ENCODE data around the gene ARHGEF12. TPM values are rescaled to one million over a fixed set of nuclear protein-coding genes. Genes with fewer than 3 reads are reported as not detected.
A peak's percentile ranks its signal among the peaks of the same experiment; 100 is the strongest.

Gene ARHGEF12
- total RNA-seq, 6 experiments from 2014 or later = 72.9 to 95.1 (median 85.0) TPM

GRCh38 chr11:120403966-120404365, 67.8 kb downstream of the ARHGEF12 start:
- Mint-ChIP-seq H3K27ac (no peak overlapping the region; the same call in 1 of the 2 replicates), H3K4me3 (peak overlapping the region; percentile 50), H3K27me3 (ENCODE audit: insufficient read depth) (no peaks in the 10 kb centered on the region), H3K4me1 (ENCODE audit: low read depth) (peaks cover 49% of the 10 kb centered on the region), H3K36me3 (ENCODE audit: low read depth) (no peaks in the 10 kb centered on the region), H3K9me3 (no peaks in the 10 kb centered on the region)
- peak; percentile 36 for DNase-seq
- TF ChIP-seq CTCF (IDR thresholded peaks at IDR 0.05) = no peak

- no peak for DNase-seq
- Mint-ChIP-seq H3K4me3 (no peak overlapping the region), H3K27ac (no peak overlapping the region)
Measured at GRCh38 chr11:120404495-120404894, 68.3 kb downstream of the ARHGEF12 start.

GRCh38 chr11:120409655-120410054, 73.4 kb downstream of the ARHGEF12 start:
- Mint-ChIP-seq H3K4me3 (no peak overlapping the region), H3K27me3 (ENCODE audit: insufficient read depth) (no peaks in the 10 kb centered on the region; the same call in 1 of the 2 replicates), H3K9me3 (no peaks in the 10 kb centered on the region), H3K4me1 (ENCODE audit: low read depth) (peaks cover 36% of the 10 kb centered on the region), H3K36me3 (ENCODE audit: low read depth) (peaks cover 21% of the 10 kb centered on the region), H3K27ac (no peak overlapping the region)
- DNase-seq = no peak
- no peak for TF ChIP-seq CTCF (IDR thresholded peaks at IDR 0.05)

More at GRCh38 chr11:120404495-120404894, 68.3 kb downstream of the ARHGEF12 start:
- Mint-ChIP-seq H3K27me3 (ENCODE audit: insufficient read depth) (no peaks in the 10 kb centered on the region), H3K4me1 (ENCODE audit: low read depth) (peaks cover 46% of the 10 kb centered on the region), H3K36me3 (ENCODE audit: low read depth) (no peaks in the 10 kb centered on the region), H3K9me3 (no peaks in the 10 kb centered on the region)
- TF ChIP-seq CTCF (IDR thresholded peaks at IDR 0.05) = no peak

GRCh38 chr11:120410622-120411380, 74.6 kb downstream of the ARHGEF12 start:
- DNase-seq = no peak
- H3K27ac Mint-ChIP-seq = no peak overlapping the region
- H3K4me3 Mint-ChIP-seq = no peak overlapping the region
- no peaks in the 10 kb centered on the region for H3K9me3 Mint-ChIP-seq
- no peak for TF ChIP-seq CTCF (IDR thresholded peaks at IDR 0.05)
- H3K36me3 Mint-ChIP-seq (ENCODE audit: low read depth) = peaks cover 28% of the 10 kb centered on the region
- H3K27me3 Mint-ChIP-seq (ENCODE audit: insufficient read depth) = no peaks in the 10 kb centered on the region; the same call in 1 of the 2 replicates
- H3K4me1 Mint-ChIP-seq (ENCODE audit: low read depth) = peaks cover 45% of the 10 kb centered on the region

- peak overlapping the region; percentile 76 for H3K27ac Mint-ChIP-seq
Measured at GRCh38 chr11:120413480-120413879, 77.3 kb downstream of the ARHGEF12 start.

More at GRCh38 chr11:120413480-120413879, 77.3 kb downstream of the ARHGEF12 start:
- no peak for TF ChIP-seq CTCF (IDR thresholded peaks at IDR 0.05)
- Mint-ChIP-seq H3K27me3 (ENCODE audit: insufficient read depth) (no peaks in the 10 kb centered on the region; the same call in 1 of the 2 replicates), H3K4me3 (peak overlapping the region; percentile 56), H3K9me3 (no peaks in the 10 kb centered on the region), H3K4me1 (ENCODE audit: low read depth) (peaks cover 51% of the 10 kb centered on the region), H3K36me3 (ENCODE audit: low read depth) (peaks cover 33% of the 10 kb centered on the region)
- DNase-seq = peak; percentile 84
